Trophoblast cell (in vitro differentiated cells and primary cell): ENCODE results near the gene GULP1.
"Not testable (repeated sequence)": the region's sequence is repeated elsewhere in the genome, so short reads cannot be mapped to it uniquely, and the experiment has no call there.

ENCODE experiments used
- DNase-seq, 2 donors: peaks; one replicate each; pipeline ENCODE4 v3.0.0-alpha.2; 2016
- H2AFZ ChIP-seq: 2 replicates; pipeline ENCODE4 v1.6.1; 2013; ENCODE audit warnings: low read length, moderate library complexity, mild to moderate bottlenecking; ENCODE audit not compliant: insufficient read depth, poor library complexity
- H2AK5ac ChIP-seq: 2 replicates; pipeline ENCODE4 v1.6.1; 2013; ENCODE audit warnings: mild to moderate bottlenecking, low read length
- H2BK120ac ChIP-seq: 2 replicates; pipeline ENCODE4 v1.6.1; 2013; ENCODE audit warnings: low read length, mild to moderate bottlenecking, moderate library complexity; ENCODE audit not compliant: insufficient read depth, poor library complexity
- H2BK12ac ChIP-seq: 2 replicates; pipeline ENCODE4 v1.6.1; 2013; ENCODE audit warnings: mild to moderate bottlenecking, low read length, moderate library complexity
- H2BK5ac ChIP-seq: 2 replicates; pipeline ENCODE4 v1.6.1; 2013; ENCODE audit warnings: low read length, low read depth, moderate library complexity, mild to moderate bottlenecking; ENCODE audit not compliant: poor library complexity
- H3K14ac ChIP-seq: 2 replicates; pipeline ENCODE4 v1.6.1; 2013; ENCODE audit warnings: mild to moderate bottlenecking, low read length
- H3K18ac ChIP-seq: 2 replicates; pipeline ENCODE4 v1.6.1; 2013; ENCODE audit warnings: mild to moderate bottlenecking, low read length
- H3K23ac ChIP-seq: 2 replicates; pipeline ENCODE4 v1.6.1; 2013; ENCODE audit warnings: low read length
- H3K27ac ChIP-seq: 2 replicates; pipeline ENCODE4 v1.5.1; 2013; ENCODE audit warnings: low read depth, mild to moderate bottlenecking, inconsistent platforms, low read length, moderate library complexity
- H3K27me3 ChIP-seq: 2 replicates; pipeline ENCODE4 v1.6.1; 2013; ENCODE audit warnings: inconsistent platforms, mild to moderate bottlenecking, low read length, moderate library complexity; ENCODE audit not compliant: insufficient read depth
- H3K36me3 ChIP-seq, 2 experiments: 1 replicate in 1 of 2; 2 replicates in 1 of 2; pipeline ENCODE4 v1.6.1; 2013; ENCODE audit warnings: low read length in 2 of 2, mild to moderate bottlenecking in 2 of 2, moderate library complexity in 1 of 2; ENCODE audit not compliant: insufficient read depth in 2 of 2, control insufficient read depth in 1 of 2
- H3K4ac ChIP-seq: 2 replicates; pipeline ENCODE4 v1.6.1; 2013; ENCODE audit warnings: low read depth, mild to moderate bottlenecking, low read length, moderate library complexity
- H3K4me1 ChIP-seq, 2 experiments: 1 replicate in 1 of 2; 2 replicates in 1 of 2; pipeline ENCODE4 v1.6.1; 2013; ENCODE audit warnings: low read length in 2 of 2, mild to moderate bottlenecking in 2 of 2, moderate library complexity in 1 of 2; ENCODE audit not compliant: insufficient read depth in 2 of 2, control insufficient read depth in 1 of 2
- H3K4me2 ChIP-seq: 2 replicates; pipeline ENCODE4 v1.6.1; 2013; ENCODE audit warnings: inconsistent platforms, mild to moderate bottlenecking, low read length, moderate library complexity
- H3K4me3 ChIP-seq: 2 replicates; pipeline ENCODE4 v1.5.1; 2013; ENCODE audit warnings: mild to moderate bottlenecking, low read depth, low read length, inconsistent platforms
- H3K79me1 ChIP-seq: one replicate; pipeline ENCODE4 v1.6.1; 2013; ENCODE audit warnings: low read length
- H3K79me2 ChIP-seq: 2 replicates; pipeline ENCODE4 v1.6.1; 2013; ENCODE audit warnings: low read length, mild to moderate bottlenecking; ENCODE audit not compliant: control insufficient read depth, insufficient read depth, poor library complexity
- H3K9ac ChIP-seq: 2 replicates; pipeline ENCODE4 v1.6.1; 2013; ENCODE audit warnings: mild to moderate bottlenecking, low read length
- H3K9me3 ChIP-seq: 2 replicates; pipeline ENCODE4 v1.6.1; 2013; ENCODE audit warnings: low read depth, mild to moderate bottlenecking, control low read depth, inconsistent platforms, low read length; ENCODE audit not compliant: insufficient read depth
- H4K12ac ChIP-seq: 2 replicates; pipeline ENCODE4 v1.6.1; 2013; ENCODE audit warnings: low read depth, mild to moderate bottlenecking, low read length, moderate library complexity
- H4K8ac ChIP-seq: 2 replicates; pipeline ENCODE4 v1.6.1; 2013; ENCODE audit warnings: low read depth, mild to moderate bottlenecking, low read length, moderate library complexity
- H4K91ac ChIP-seq: one replicate; pipeline ENCODE4 v1.6.1; 2013; ENCODE audit warnings: low read depth, mild to moderate bottlenecking, low read length, moderate library complexity
- WGBS: extraction: QIAGEN DNeasy Blood & Tissue Kit; methylation state at CpG from one replicate; pipeline ENCODE4 v1.1.7; 2013; ENCODE audit warnings: missing lambda C conversion rate; ENCODE audit not compliant: insufficient read length, insufficient coverage; ENCODE audit errors: extremely low coverage; 5-methylcytosine and 5-hydroxymethylcytosine counted together

The GULP1 gene

DNA sequence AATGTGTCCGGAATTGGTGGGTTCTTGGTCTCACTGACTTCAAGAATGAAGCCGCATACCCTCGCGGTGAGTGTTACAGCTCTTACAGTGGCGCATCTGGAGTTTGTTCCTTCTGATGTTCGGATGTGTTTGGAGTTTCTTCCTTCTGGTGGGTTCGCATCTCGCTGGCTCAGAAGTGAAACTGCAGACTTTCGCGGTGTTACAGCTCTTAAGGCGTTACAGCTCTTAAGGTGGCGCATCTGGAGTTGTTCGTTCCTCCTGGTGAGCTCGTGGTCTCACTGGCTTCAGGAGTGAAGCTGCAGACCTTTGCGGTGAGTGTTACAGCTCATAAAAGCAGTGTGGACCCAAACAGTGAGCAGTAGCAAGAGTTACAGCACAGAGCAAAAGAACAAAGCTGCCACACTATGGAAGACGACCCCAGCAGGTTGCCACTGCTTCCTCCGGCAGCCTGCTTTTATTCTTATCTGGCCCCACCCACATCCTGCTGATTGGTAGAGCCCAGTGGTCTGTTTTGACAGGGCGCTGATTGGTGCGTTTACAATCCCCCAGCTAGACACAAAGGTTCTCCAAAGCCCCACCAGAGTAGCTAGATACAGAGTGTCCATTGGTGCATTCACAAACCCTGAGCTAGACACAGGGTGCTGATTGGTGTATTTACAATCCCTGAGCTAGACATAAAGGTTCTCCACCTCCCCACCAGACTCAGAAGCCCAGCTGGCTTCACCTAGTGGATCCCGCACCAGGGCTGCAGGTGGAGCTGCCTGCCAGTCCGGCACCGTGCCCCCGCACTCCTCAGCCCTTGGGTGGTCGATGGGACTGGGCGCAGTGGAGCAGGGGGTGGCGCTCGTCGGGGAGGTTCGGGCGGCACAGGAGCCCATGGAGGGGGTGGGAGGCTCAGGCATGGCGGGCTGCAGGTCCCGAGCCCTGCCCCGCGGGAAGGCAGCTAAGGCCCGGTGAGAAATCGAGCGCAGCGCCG lies 314.2 kb downstream of the GULP1 start:
- not testable (repeated sequence) for H3K36me3 ChIP-seq, H3K27ac ChIP-seq, H3K4me2 ChIP-seq, H3K4me3 ChIP-seq, DNase-seq, H3K79me2 ChIP-seq, H3K4me1 ChIP-seq, H2AFZ ChIP-seq, H3K9ac ChIP-seq, H3K27me3 ChIP-seq, H4K91ac ChIP-seq, H3K9me3 ChIP-seq, H2BK12ac ChIP-seq, H3K14ac ChIP-seq, H3K4ac ChIP-seq, H3K23ac ChIP-seq, H2BK5ac ChIP-seq, H4K8ac ChIP-seq, H3K79me1 ChIP-seq, H2BK120ac ChIP-seq, H3K18ac ChIP-seq, H4K12ac ChIP-seq, H2AK5ac ChIP-seq
- no CpG with 5 or more reads among the region's 39 CpGs for WGBS

DNA sequence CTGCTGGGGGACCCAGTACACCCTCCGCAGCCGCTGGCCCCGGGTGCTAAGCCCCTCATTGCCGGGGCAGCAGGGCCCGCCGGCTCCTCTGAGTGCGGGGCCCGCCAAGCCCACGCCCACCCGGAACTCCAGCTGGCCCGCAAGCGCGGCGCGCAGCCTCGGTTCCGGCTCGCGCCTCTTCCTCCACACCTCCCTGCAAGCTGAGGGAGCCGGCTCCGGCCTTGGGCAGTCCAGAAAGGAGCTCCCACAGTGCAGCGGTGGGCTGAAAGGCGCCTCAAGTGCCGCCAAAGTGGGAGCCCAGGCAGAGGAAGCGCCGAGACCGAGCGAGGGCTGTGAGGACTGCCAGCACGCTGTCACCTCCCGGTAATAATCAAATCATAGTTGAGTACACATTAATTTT lies 314.9 kb downstream of the GULP1 start:
- H4K8ac ChIP-seq, H3K36me3 ChIP-seq, H3K79me2 ChIP-seq, H3K79me1 ChIP-seq, H2BK5ac ChIP-seq, H3K4me2 ChIP-seq, H3K4me3 ChIP-seq, H3K18ac ChIP-seq, H3K9me3 ChIP-seq, H3K4me1 ChIP-seq, H2BK12ac ChIP-seq, H3K23ac ChIP-seq, H3K27me3 ChIP-seq, H4K12ac ChIP-seq, H3K4ac ChIP-seq, H2BK120ac ChIP-seq, H2AK5ac ChIP-seq, H3K27ac ChIP-seq, DNase-seq, H2AFZ ChIP-seq, H3K14ac ChIP-seq, H3K9ac ChIP-seq: not testable (repeated sequence)
- H4K91ac ChIP-seq, result peak overlapping the region; percentile 4
- WGBS, result no CpG with 5 or more reads among the region's 30 CpGs

DNA sequence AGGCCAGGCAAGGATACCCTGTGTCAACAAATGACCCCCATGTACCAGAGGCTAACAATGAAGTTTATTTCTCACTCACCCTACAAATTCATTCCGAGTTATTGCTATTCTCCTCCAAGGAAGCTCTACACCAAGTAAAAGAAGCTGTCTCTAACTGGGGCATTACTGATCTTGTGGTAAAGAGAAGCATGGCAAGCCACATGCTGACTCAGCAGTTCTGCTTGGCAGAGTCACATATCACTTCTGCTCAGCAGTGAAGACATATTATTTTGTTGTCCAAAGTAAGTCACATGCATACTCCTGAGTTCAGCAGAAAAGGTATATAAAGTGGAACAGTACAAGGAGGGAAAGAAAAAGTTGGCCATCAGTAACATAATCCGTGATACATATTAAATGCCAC lies 315.8 kb downstream of the GULP1 start:
- no peak overlapping the region for H3K14ac ChIP-seq
- no peak overlapping the region for H3K4me2 ChIP-seq
- WGBS, result no CpG with 5 or more reads among the region's 2 CpGs

DNA sequence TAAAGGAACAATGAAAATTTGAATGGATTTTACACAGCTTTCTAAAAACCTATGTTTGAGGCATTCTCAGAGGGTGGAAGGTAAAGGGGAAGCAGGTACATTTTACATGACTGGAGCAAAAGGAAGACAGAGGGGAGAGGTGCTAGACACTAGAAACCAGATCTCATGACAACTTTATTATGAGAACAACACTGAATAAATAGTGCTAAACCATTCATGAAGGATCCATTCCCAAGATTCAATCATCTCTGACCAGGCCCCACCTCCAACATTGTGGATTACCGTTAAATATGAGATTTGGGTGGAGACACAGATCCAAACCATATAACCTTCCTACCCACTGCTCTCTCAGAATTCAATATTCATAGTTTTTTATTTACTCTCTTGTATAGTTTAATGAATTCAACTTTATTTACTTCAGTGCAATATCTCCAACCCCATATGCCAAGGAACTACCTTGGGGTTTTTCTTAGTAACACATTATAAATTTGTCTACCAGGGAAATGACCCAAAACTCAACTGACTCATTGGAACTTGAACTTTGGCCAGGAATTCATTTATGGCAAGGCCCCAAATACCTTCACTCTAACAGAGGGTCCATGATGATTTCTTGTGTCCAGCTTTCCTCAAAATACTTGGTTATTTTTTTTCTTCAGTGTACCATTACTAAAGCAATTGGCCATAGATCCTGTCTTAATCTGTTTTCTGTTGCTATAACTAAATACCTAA lies 317.8 kb downstream of the GULP1 start:
- H4K91ac ChIP-seq, result no peak overlapping the region
- no CpG with 5 or more reads among the region's 1 CpG for WGBS
- no peak overlapping the region for H2BK120ac ChIP-seq

More for the DNA sequence above, 315.8 kb downstream of the GULP1 start:
- no peak overlapping the region for H3K27ac ChIP-seq
- H3K18ac ChIP-seq, result no peak overlapping the region
- no peak overlapping the region for H2AK5ac ChIP-seq
- peaks cover 2% of the 10 kb centered on the region for H3K9me3 ChIP-seq
- H4K12ac ChIP-seq, result no peak overlapping the region
- no peaks in the 10 kb centered on the region for H3K27me3 ChIP-seq
- no peak overlapping the region for H3K9ac ChIP-seq
- no peak overlapping the region for H2AFZ ChIP-seq
- H3K4me3 ChIP-seq, result no peak overlapping the region
- H3K4me1 ChIP-seq, result no peaks in the 10 kb centered on the region
- H3K4ac ChIP-seq, result no peak overlapping the region
- H3K23ac ChIP-seq, result no peak overlapping the region
- peaks cover 0 to 3% of the 10 kb centered on the region in 2 experiments for H3K36me3 ChIP-seq
- no peaks in the 10 kb centered on the region for H3K79me2 ChIP-seq
- H3K79me1 ChIP-seq, result no peaks in the 10 kb centered on the region
- H4K91ac ChIP-seq, result no peak overlapping the region
- DNase-seq, result peak in 1 of 2 donors; percentile 8
- no peak overlapping the region for H2BK120ac ChIP-seq
- H2BK5ac ChIP-seq, result no peak overlapping the region
- no peak overlapping the region for H4K8ac ChIP-seq
- H2BK12ac ChIP-seq, result no peak overlapping the region

More for the DNA sequence above, 317.8 kb downstream of the GULP1 start:
- Histone ChIP-seq H3K9me3 (peaks cover 2% of the 10 kb centered on the region), H3K14ac (no peak overlapping the region), H3K9ac (no peak overlapping the region), H3K27ac (no peak overlapping the region), H3K18ac (no peak overlapping the region), H3K4me2 (no peak overlapping the region), H3K4ac (no peak overlapping the region), H3K27me3 (no peaks in the 10 kb centered on the region), H3K79me2 (no peaks in the 10 kb centered on the region), H3K4me1 (no peaks in the 10 kb centered on the region), H4K12ac (no peak overlapping the region), H3K4me3 (no peak overlapping the region), H2BK5ac (no peak overlapping the region), H3K23ac (no peak overlapping the region), H4K8ac (no peak overlapping the region), H2AK5ac (no peak overlapping the region), H2BK12ac (no peak overlapping the region), H3K36me3 (peaks cover 0 to 3% of the 10 kb centered on the region in 2 experiments), H3K79me1 (no peaks in the 10 kb centered on the region), H2AFZ (no peak overlapping the region)
- DNase-seq, result no peak
